Measurements from ENCODE around the gene SNN. TPM values are rescaled to one million over a fixed set of nuclear protein-coding genes. Genes with fewer than 3 reads are reported as not detected.

The SNN gene
- total and polyA plus RNA-seq, 2 of the 4 experiments (the other 2 are of a cell fraction), result 10.0 to 13.0 TPM

GRCh38 chr16:11721781-11722467, 53.7 kb downstream of the SNN start:
- no peak overlapping the region for H3K23ac ChIP-seq (ENCODE audit: low read depth, low read length)
- CTCF ChIA-PET, result no interaction called here
- H2BK20ac ChIP-seq (ENCODE audit: low read depth, low read length), result no peak overlapping the region
- no peak overlapping the region for H3K18ac ChIP-seq (ENCODE audit: low read depth, low read length)
- no peak overlapping the region for H4K91ac ChIP-seq (ENCODE audit: insufficient read depth, low read depth, low read length)
- H4K8ac ChIP-seq (ENCODE audit: low read depth in 2 of 2, low read length in 2 of 2), result no peak overlapping the region
- H3K4me2 ChIP-seq (ENCODE audit: low read depth, low read length), result no peak overlapping the region
- H3K4ac ChIP-seq (ENCODE audit: low read depth, low read length), result no peak overlapping the region
- H3K36me3 ChIP-seq (ENCODE audit: control insufficient read depth, insufficient read depth, low read length), result peaks cover 25% of the 10 kb centered on the region
- no peaks in the 10 kb centered on the region for H3K27me3 ChIP-seq (ENCODE audit: control insufficient read depth, insufficient read depth, low read length)
- dilution Hi-C loops (cut with HindIII; ENCODE audit: low sequenced_read_pairs, unreplicated experiment) (no loop called here), intact Hi-C loops (cut with micrococcal nuclease) (no loop called here), in situ Hi-C loops (cut with MboI; ENCODE audit: low sequenced_read_pairs) (no loop called here)
- peaks cover 7% of the 10 kb centered on the region for H3K4me1 ChIP-seq (ENCODE audit: control insufficient read depth, insufficient read depth, low read length)
- TF ChIP-seq RCOR1 (IDR thresholded peaks at IDR 0.05; ENCODE audit: insufficient replicate concordance, low read length) (no peak), CEBPB (IDR thresholded peaks at IDR 0.05; ENCODE audit: low read depth, low read length) (no peak)
- no peak overlapping the region for H3K9ac ChIP-seq (ENCODE audit: low read depth, low read length)
- H2BK5ac ChIP-seq (ENCODE audit: low read depth, low read length, poor library complexity, severe bottlenecking), result no peak overlapping the region
- H3K9me3 ChIP-seq (ENCODE audit: control insufficient read depth, insufficient read depth, low read length), result no peaks in the 10 kb centered on the region
- H4K5ac ChIP-seq (ENCODE audit: low read depth, low read length), result no peak overlapping the region
- H3K56ac ChIP-seq (ENCODE audit: extremely low read depth, insufficient read depth, low read length), result no peak overlapping the region
- 87% methylated on average over 3 of the region's 4 CpGs; no CpG with 5 or more reads in 1 of the 2 experiments for WGBS, 2 experiments (ENCODE audit: extremely low coverage in 2 of 2, insufficient read length in 1 of 2)
- no TSS peak for BruUV-seq (replicated peaks)
- H3K4me3 ChIP-seq (ENCODE audit: insufficient read depth, low read depth, low read length), result no peak overlapping the region
- H2AK9ac ChIP-seq (replicated peaks; ENCODE audit: low read depth, low read length, poor library complexity), result no peak overlapping the region
- peaks cover 24 to 29% of the 10 kb centered on the region in 2 experiments for H3K79me1 ChIP-seq (ENCODE audit: low read depth in 1 of 2, low read length in 2 of 2)
- peaks cover 10% of the 10 kb centered on the region; the same call in 1 of the 2 replicates for H4K20me1 ChIP-seq (ENCODE audit: insufficient read depth, low read length)
- H2AFZ ChIP-seq (replicated peaks; ENCODE audit: low read length, poor library complexity), result no peak overlapping the region
- POLR2A ChIA-PET (ENCODE audit: unreplicated experiment), result no interaction called here
- no peak overlapping the region for H3K27ac ChIP-seq (ENCODE audit: insufficient read depth, low read length)
- peaks cover 4% of the 10 kb centered on the region; the same call in 1 of the 2 replicates for H3K9me1 ChIP-seq (ENCODE audit: insufficient read depth, low read length)
- H3K14ac ChIP-seq (replicated peaks; ENCODE audit: low read depth, low read length), result no peak overlapping the region
- no peak overlapping the region for H2AK5ac ChIP-seq (ENCODE audit: low read depth, low read length)
- DNase-seq, result no peak
- no peak overlapping the region for H2BK120ac ChIP-seq (ENCODE audit: low read depth, low read length)
- H2BK15ac ChIP-seq (ENCODE audit: low read depth, low read length), result no peak overlapping the region
- no peak for ATAC-seq (ENCODE audit: low read depth)
